ENCODE measurements around the gene HSD17B2. TPM values are rescaled to one million over a fixed set of nuclear protein-coding genes. Genes with fewer than 3 reads are reported as not detected.

Gene HSD17B2
- total RNA-seq, 1 donor from 2014 or later, result not detected

DNA sequence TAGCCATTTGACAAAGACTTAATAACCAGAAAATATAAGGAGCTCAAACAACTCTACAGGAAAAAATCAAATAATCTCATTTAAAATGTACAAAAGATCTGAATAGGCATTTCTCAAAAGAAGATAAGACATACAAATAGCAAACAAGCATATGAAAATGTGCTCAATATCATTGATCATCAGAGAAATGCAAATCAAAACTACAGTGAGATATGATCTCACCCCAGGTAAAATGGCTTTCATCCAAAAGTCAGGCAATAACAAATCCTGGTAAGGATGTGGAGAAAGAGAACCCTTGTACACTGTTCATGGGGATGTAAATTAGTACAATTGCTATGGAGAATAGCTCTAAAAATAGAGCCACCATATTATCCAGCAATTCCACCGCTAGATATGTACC lies 43.1 kb downstream of the HSD17B2 start:
- H3K9me3 Mint-ChIP-seq, result peaks cover 27% of the 10 kb centered on the region
- intact Hi-C loops (cut with micrococcal nuclease), result no loop called here
- peaks cover 24% of the 10 kb centered on the region for H3K4me1 Mint-ChIP-seq (ENCODE audit: low read depth)
- no peak overlapping the region for H3K27ac Mint-ChIP-seq
- DNase-seq (ENCODE audit: low spot score), result no peak
- H3K36me3 Mint-ChIP-seq (ENCODE audit: low read depth), result no peaks in the 10 kb centered on the region
- peaks cover 28% of the 10 kb centered on the region for H3K27me3 Mint-ChIP-seq (ENCODE audit: low read depth)
- H3K4me3 Mint-ChIP-seq (ENCODE audit: low read depth), result no peak overlapping the region

DNA sequence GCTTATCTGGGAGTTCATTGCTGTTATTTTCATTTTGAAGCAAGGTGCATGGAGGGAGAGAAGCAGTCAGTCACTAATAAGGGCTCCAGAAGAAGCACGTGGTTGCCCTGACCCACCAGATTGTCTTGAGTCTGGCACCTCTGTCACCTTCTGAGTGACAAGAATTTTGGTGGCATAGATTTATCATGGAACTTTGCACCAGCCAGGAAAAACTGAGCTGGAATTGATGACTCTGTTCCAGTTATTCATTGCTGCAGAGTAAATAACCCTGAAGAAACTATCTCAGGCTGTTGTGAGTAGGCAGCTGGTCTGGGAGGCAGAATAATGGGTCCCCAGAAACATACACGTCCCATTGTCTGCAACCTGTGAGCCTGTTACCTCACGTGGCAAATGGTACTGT lies 44.8 kb downstream of the HSD17B2 start:
- intact Hi-C loops (cut with micrococcal nuclease), result loop anchor here (5.0 kb wide), 1 partner anchor 112 kb away; no protein-coding TSS in a partner anchor
- Mint-ChIP-seq H3K27me3 (ENCODE audit: low read depth) (peaks cover 28% of the 10 kb centered on the region), H3K9me3 (peaks cover 27% of the 10 kb centered on the region), H3K36me3 (ENCODE audit: low read depth) (no peaks in the 10 kb centered on the region), H3K4me3 (ENCODE audit: low read depth) (no peak overlapping the region), H3K27ac (no peak overlapping the region), H3K4me1 (ENCODE audit: low read depth) (peaks cover 14% of the 10 kb centered on the region)
- no peak for DNase-seq (ENCODE audit: low spot score)

DNA sequence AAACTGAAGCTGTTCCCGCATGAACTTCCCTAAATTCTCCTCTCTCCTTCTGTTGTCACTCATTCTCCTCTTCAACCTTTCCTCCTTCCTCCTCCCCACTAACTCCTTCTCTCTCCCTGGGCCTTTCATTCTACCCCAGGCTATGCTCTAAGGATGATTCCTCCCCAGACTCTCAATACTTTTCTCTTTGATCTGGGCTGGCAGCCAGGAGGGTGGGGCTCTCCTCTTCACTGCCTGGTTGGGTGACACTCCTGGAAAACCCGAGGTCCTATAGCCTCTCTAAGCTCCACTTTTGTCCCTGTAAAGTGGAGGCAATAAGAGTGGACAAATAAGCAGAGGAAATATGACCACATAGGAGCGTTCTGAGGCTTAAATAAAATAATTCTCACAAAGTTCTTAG lies 46.2 kb downstream of the HSD17B2 start:
- intact Hi-C loops (cut with micrococcal nuclease), result loop anchor here (5.0 kb wide), 1 partner anchor 111 kb away; no protein-coding TSS in a partner anchor
- peaks cover 11% of the 10 kb centered on the region for H3K4me1 Mint-ChIP-seq (ENCODE audit: low read depth)
- H3K4me3 Mint-ChIP-seq (ENCODE audit: low read depth), result no peak overlapping the region
- no peak for DNase-seq (ENCODE audit: low spot score)
- H3K36me3 Mint-ChIP-seq (ENCODE audit: low read depth), result no peaks in the 10 kb centered on the region
- no peak overlapping the region for H3K27ac Mint-ChIP-seq
- peaks cover 21% of the 10 kb centered on the region for H3K9me3 Mint-ChIP-seq
- peaks cover 28% of the 10 kb centered on the region for H3K27me3 Mint-ChIP-seq (ENCODE audit: low read depth)

DNA sequence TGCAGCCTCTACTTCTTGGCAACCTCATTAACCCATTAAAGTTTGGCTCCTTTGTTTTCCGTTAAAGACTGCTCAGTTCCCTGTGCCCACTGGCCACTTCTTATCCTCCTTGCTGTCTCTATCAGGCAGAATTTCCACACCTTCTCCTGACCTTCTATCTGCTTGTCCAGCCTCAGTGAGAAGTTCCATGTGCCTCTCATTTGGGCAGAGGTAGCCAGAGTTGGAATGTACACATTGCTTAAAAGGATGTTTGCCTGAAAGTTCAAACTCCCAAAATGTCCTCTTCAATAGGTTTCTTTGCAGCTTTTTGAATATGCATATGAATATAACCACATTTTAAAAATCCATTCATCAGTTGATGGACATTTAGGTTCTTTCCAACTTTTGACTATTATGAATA lies 47.0 kb downstream of the HSD17B2 start:
- Mint-ChIP-seq H3K27me3 (ENCODE audit: low read depth) (peaks cover 29% of the 10 kb centered on the region), H3K4me1 (ENCODE audit: low read depth) (peaks cover 11% of the 10 kb centered on the region), H3K9me3 (peaks cover 17% of the 10 kb centered on the region), H3K4me3 (ENCODE audit: low read depth) (no peak overlapping the region), H3K27ac (no peak overlapping the region), H3K36me3 (ENCODE audit: low read depth) (no peaks in the 10 kb centered on the region)
- intact Hi-C loops (cut with micrococcal nuclease), result loop anchor here (1.0 to 5.0 kb wide), 2 partner anchors 8 to 110 kb away; no protein-coding TSS in a partner anchor
- no peak for DNase-seq (ENCODE audit: low spot score)

DNA sequence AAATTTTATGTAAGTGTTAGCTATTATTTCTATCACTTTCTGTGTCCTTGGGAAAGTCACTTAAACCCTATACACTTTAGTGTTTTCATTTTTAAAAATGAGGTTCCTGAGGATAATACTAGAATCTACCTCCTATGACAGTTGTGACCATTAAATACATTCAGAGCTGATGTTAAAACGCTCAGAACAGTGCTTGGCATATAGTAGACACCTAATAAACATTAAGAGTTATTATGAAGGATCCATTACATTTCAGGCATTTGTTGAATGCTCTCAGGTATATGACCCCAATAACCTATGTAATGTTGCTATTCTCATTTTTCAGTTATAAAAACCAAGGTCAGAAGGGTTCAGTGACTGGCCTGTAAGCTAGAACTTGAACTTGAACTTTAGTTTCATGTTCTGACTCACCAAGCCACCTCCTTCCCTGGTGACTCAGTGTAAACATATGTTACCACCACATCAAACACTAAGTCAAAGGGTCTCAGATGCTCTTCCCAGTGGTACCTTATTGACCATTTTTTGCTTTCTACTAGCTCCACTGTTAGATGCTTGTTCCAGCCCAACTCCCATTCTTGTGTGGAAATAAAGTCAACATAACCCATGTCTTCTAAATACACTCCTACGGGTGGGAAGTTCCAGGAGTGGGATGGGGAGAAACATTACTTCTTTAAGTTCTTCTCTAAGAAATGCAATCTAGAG lies 47.6 kb downstream of the HSD17B2 start:
- H3K36me3 Mint-ChIP-seq (ENCODE audit: low read depth), result no peaks in the 10 kb centered on the region
- no peak for DNase-seq (ENCODE audit: low spot score)
- intact Hi-C loops (cut with micrococcal nuclease), result loop anchor here (1.0 to 5.0 kb wide), 2 partner anchors 8 to 110 kb away; no protein-coding TSS in a partner anchor
- H3K27ac Mint-ChIP-seq, result no peak overlapping the region
- H3K9me3 Mint-ChIP-seq, result peaks cover 11% of the 10 kb centered on the region
- H3K27me3 Mint-ChIP-seq (ENCODE audit: low read depth), result peaks cover 28% of the 10 kb centered on the region
- no peak overlapping the region for H3K4me3 Mint-ChIP-seq (ENCODE audit: low read depth)
- H3K4me1 Mint-ChIP-seq (ENCODE audit: low read depth), result peaks cover 11% of the 10 kb centered on the region

DNA sequence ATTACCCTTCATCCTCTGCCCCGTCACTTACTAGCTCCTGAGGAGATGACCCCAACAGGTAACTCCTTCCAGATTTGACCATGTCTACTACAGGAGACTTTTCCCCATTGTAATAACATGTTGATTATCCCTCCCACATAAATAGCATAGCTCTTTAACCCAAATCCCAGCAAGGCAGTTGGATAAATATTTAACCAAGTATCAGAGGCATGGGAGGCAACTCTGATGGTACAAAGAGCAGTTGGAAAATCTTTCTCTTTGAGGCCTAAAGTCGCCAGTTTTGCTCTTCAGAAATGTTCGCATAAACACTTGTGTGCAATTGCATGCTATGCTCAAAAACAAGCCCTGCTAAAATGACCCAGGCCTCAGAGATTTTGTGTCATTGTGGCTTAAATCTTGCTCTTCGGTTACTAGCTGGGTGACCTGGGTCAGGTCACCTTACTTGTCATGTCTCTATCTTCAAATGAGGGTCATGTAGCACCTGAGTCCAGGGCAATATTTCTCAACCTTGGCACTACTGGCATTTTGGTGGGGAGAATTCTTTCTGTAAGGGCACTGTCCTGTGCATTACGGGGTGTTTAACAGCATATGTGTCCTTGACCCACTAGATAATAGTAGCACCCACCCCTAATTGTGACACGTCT lies 48.8 kb downstream of the HSD17B2 start:
- peaks cover 18% of the 10 kb centered on the region for H3K27me3 Mint-ChIP-seq (ENCODE audit: low read depth)
- intact Hi-C loops (cut with micrococcal nuclease), result loop anchor here (5.0 kb wide), 1 partner anchor 108 kb away; no protein-coding TSS in a partner anchor
- H3K27ac Mint-ChIP-seq, result no peak overlapping the region
- no peak for DNase-seq (ENCODE audit: low spot score)
- peaks cover 11% of the 10 kb centered on the region for H3K4me1 Mint-ChIP-seq (ENCODE audit: low read depth)
- no peak overlapping the region for H3K4me3 Mint-ChIP-seq (ENCODE audit: low read depth)
- H3K36me3 Mint-ChIP-seq (ENCODE audit: low read depth), result no peaks in the 10 kb centered on the region
- H3K9me3 Mint-ChIP-seq, result peaks cover 4% of the 10 kb centered on the region

DNA sequence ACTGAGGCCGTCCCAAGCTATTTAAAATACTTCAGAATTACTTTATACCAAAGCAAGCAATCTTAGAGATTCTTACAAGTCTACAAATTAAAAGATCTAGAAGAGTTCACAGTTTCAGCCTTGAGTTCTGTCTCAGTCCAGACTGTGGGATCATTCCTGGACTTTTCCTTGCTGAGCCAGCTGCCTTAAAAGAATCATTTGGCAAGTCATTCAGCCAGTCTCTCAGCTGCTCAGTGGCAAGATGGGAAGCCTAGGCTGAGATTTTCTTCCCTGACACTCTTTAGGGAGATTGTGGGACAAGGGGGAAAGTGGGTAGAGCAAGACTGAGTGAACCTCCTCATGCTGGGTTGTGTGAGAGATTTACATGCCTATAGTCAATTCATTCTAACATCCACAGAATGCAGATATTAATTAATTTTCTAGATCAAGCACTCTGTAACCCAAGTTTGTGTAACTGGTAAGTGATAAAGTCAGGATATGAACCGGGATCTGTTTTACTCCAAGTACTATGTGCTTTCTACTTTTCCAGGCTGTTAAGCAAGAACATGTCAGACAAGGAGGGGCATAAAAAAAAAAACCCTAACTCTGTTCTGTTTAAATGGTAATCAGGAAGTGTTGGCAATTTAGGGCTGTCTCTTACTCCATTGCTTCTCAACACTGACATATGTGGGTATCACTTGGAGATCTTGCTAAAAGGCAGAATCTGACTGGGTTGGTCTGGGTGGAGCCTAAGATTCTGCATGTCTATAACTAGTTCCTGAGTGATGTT lies 50.1 kb downstream of the HSD17B2 start:
- H3K27ac Mint-ChIP-seq, result no peak overlapping the region
- no peak overlapping the region for H3K4me3 Mint-ChIP-seq (ENCODE audit: low read depth)
- H3K9me3 Mint-ChIP-seq, result no peaks in the 10 kb centered on the region

DNA sequence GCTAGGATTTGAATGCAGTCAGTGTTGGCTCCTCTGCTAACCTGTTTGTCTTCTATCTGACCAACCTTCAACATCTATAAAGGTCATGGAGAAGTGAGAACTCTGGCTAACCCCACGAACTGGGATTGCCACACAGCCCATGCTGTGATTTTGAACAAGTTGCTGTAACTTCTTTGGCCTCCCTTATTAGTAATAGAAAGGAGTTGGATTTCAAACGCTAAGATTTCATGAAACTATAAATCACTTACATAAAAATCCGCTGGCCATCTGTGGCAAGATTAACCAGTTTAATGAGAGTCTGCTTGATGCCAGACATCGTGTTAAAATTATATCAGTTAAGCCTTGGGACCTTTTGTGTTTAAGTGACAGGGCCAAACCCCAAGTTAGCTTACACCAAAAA lies 53.4 kb downstream of the HSD17B2 start:
- no peaks in the 10 kb centered on the region for H3K9me3 Mint-ChIP-seq
- no peak for DNase-seq (ENCODE audit: low spot score)
- no peaks in the 10 kb centered on the region for H3K36me3 Mint-ChIP-seq (ENCODE audit: low read depth)
- intact Hi-C loops (cut with micrococcal nuclease), result no loop called here
- H3K27ac Mint-ChIP-seq, result no peak overlapping the region
- H3K4me1 Mint-ChIP-seq (ENCODE audit: low read depth), result no peaks in the 10 kb centered on the region
- H3K27me3 Mint-ChIP-seq (ENCODE audit: low read depth), result peaks cover 9% of the 10 kb centered on the region
- H3K4me3 Mint-ChIP-seq (ENCODE audit: low read depth), result no peak overlapping the region

More for the DNA sequence above, 50.1 kb downstream of the HSD17B2 start:
- no peak for DNase-seq (ENCODE audit: low spot score)
- intact Hi-C loops (cut with micrococcal nuclease), result no loop called here
- no peaks in the 10 kb centered on the region for H3K36me3 Mint-ChIP-seq (ENCODE audit: low read depth)
- H3K27me3 Mint-ChIP-seq (ENCODE audit: low read depth), result peaks cover 11% of the 10 kb centered on the region
- peaks cover 11% of the 10 kb centered on the region for H3K4me1 Mint-ChIP-seq (ENCODE audit: low read depth)

DNA sequence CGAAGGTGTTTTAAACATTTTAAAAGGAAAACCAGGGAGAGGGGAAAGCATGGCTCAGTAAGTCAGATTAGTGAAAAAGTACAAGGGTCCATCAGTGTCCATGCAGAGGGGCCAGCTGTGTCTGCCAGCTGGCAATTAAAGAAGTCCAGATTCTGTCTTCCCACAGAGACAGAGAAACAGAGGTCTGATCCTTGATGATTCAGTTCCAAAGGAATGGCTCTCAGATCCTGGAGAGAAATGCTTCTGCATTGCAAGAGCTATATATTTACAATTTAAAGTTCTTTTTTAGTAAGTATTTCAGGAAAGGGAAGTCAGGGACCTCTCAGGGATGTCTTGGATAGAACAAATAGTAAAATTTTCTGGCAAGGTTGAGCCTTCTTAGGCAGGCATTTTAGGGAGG lies 56.2 kb downstream of the HSD17B2 start:
- H3K4me1 Mint-ChIP-seq (ENCODE audit: low read depth), result peaks cover 2% of the 10 kb centered on the region
- H3K27ac Mint-ChIP-seq, result no peak overlapping the region
- H3K9me3 Mint-ChIP-seq, result no peaks in the 10 kb centered on the region
- peaks cover 17% of the 10 kb centered on the region for H3K27me3 Mint-ChIP-seq (ENCODE audit: low read depth)
- H3K4me3 Mint-ChIP-seq (ENCODE audit: low read depth), result no peak overlapping the region
- no peaks in the 10 kb centered on the region for H3K36me3 Mint-ChIP-seq (ENCODE audit: low read depth)
- DNase-seq (ENCODE audit: low spot score), result no peak
- intact Hi-C loops (cut with micrococcal nuclease), result no loop called here

DNA sequence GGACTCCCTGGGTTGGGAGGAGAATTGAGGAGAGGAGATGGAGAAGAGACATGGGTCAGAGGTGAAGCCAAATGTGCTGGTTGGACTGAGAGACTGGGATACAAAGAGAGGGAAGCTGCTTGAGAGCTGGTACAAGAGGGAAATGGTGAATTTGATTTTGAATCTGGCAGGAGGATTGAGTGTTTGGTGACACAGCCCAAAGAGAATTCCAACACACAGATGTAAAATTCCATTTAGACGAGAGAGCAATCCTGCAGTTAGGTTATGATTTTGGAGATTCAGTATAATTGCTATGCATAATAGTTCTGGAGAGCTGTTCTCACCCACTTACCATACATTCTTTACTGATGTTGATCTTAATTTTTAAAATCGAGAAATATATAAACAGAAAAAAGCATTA lies 57.7 kb downstream of the HSD17B2 start:
- no peak for DNase-seq (ENCODE audit: low spot score)
- no peak overlapping the region for H3K27ac Mint-ChIP-seq
- H3K27me3 Mint-ChIP-seq (ENCODE audit: low read depth), result peaks cover 11% of the 10 kb centered on the region
- intact Hi-C loops (cut with micrococcal nuclease), result no loop called here
- H3K4me3 Mint-ChIP-seq (ENCODE audit: low read depth), result no peak overlapping the region
- H3K4me1 Mint-ChIP-seq (ENCODE audit: low read depth), result peaks cover 2% of the 10 kb centered on the region
- no peaks in the 10 kb centered on the region for H3K36me3 Mint-ChIP-seq (ENCODE audit: low read depth)
- H3K9me3 Mint-ChIP-seq, result no peaks in the 10 kb centered on the region

DNA sequence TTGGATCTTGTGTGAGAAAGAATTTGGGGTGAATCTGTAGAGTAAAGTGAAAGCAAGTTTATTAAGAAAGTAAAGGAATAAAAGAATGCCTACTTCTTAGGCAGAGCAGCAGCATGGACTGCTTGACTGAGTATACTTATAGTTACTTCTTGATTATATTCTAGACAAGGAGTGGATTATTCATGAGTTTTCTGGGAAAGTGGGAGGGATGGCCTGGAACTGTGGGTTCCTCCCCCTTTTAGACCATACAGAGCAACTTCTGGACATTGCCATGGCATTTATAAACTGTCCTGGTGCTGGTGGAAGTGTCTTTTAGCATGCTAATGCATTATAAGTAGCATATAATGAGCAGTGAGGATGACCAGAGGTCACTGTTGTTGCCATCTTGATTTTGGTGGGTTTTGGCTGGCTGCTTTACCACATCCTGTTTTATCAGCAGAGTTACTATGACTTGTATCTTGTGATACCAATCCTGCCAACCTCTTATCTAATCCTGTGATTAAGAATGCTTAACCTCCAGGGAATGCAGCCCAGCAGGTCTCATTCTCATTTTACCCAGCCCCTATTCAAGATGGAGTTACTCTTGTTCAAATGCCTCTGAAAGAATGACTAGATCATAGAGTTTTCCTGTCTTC lies 58.7 kb downstream of the HSD17B2 start:
- Mint-ChIP-seq H3K27me3 (ENCODE audit: low read depth) (peaks cover 11% of the 10 kb centered on the region), H3K9me3 (no peaks in the 10 kb centered on the region), H3K4me3 (ENCODE audit: low read depth) (no peak overlapping the region), H3K4me1 (ENCODE audit: low read depth) (peaks cover 2% of the 10 kb centered on the region), H3K36me3 (ENCODE audit: low read depth) (no peaks in the 10 kb centered on the region), H3K27ac (no peak overlapping the region)
- DNase-seq (ENCODE audit: low spot score), result no peak
- intact Hi-C loops (cut with micrococcal nuclease), result no loop called here

DNA sequence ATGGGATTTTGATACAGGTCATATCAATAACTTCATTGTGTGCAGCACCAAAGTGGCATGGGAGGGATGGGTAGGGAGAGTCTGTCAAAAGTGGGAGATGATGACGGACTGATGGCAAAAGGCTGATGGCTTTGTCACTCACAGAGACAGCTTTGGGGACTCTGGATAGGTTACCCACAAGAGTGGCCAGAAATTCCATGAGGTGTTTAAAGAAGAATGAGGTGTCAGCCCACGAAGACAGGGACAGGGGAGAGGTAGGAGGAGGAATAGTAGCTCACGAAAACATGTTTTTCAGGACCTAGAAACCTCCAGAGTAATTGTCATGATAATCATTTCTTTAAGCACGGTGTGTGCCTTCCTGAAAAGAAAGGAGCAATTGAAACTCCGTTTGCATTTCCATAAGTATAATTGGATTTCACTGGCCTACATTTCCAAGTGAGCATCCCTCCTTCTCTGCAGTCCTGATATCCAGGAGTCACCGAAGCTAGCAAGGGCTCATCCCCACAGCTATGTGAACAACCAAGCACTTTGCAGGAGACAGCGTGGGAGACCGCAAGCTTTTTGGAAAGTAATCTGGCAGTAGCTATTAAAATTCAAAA lies 60.0 kb downstream of the HSD17B2 start:
- no peaks in the 10 kb centered on the region for H3K9me3 Mint-ChIP-seq
- intact Hi-C loops (cut with micrococcal nuclease), result no loop called here

More for the DNA sequence above, 60.0 kb downstream of the HSD17B2 start:
- no peak for DNase-seq (ENCODE audit: low spot score)
- Mint-ChIP-seq H3K36me3 (ENCODE audit: low read depth) (no peaks in the 10 kb centered on the region), H3K4me3 (ENCODE audit: low read depth) (no peak overlapping the region), H3K4me1 (ENCODE audit: low read depth) (peaks cover 2% of the 10 kb centered on the region), H3K27me3 (ENCODE audit: low read depth) (peaks cover 11% of the 10 kb centered on the region), H3K27ac (no peak overlapping the region)

Measured in activated T-helper 2 cell treated with anti-CD3 and anti-CD28 coated beads, Interferon-gamma antibody, Interleukin-2, Interleukin-4, amounts not matched to agents 10 μg/mL and 5 μg/mL and 100 μg/mL, durations not matched to agents 14 hours and 24 hours and 36 hours (primary cell).